Small intestine (tissue), 7 donors: Measurements from ENCODE around the gene F10. TPM values are rescaled to one million over a fixed set of nuclear protein-coding genes. Genes with fewer than 3 reads are reported as not detected.

Experiments used
- DNase-seq, 2 donors: peaks; one replicate each; pipeline versions ENCODE4 v3.0.0 to v3.0.0-alpha.2; 2013
- FAIRE-seq: peaks from 2 replicates; lab custom pipeline; 2012; peaks lifted over from hg19 to GRCh38; lab: Jason Lieb, UNC
- H3K27ac ChIP-seq, 3 donors: one replicate each; pipeline ENCODE4 v1.5.1; 2013; ENCODE audit warnings: low read length in 2 of 3, mild to moderate bottlenecking in 2 of 3, control low read depth in 1 of 3, inconsistent platforms in 1 of 3, low read depth in 1 of 3, moderate library complexity in 1 of 3
- H3K27me3 ChIP-seq, 3 donors: one replicate each; pipeline ENCODE4 v1.6.1; 2013; ENCODE audit warnings: low read length in 3 of 3, inconsistent platforms in 1 of 3; ENCODE audit not compliant: control insufficient read depth in 3 of 3, insufficient read depth in 3 of 3
- H3K36me3 ChIP-seq, 3 donors: one replicate each; pipeline ENCODE4 v1.6.1; 2013; ENCODE audit warnings: low read length in 3 of 3, inconsistent platforms in 1 of 3, low read depth in 1 of 3, mild to moderate bottlenecking in 1 of 3, moderate library complexity in 1 of 3; ENCODE audit not compliant: control insufficient read depth in 3 of 3, insufficient read depth in 2 of 3
- H3K4me1 ChIP-seq, 3 donors: one replicate each; pipeline ENCODE4 v1.6.1; 2013; ENCODE audit warnings: low read length in 2 of 3, inconsistent platforms in 1 of 3, low read depth in 1 of 3, mild to moderate bottlenecking in 1 of 3, moderate library complexity in 1 of 3; ENCODE audit not compliant: control insufficient read depth in 3 of 3, insufficient read depth in 2 of 3
- H3K4me3 ChIP-seq, 3 donors: one replicate each; pipeline ENCODE4 v1.5.1; 2013; ENCODE audit warnings: low read length in 3 of 3, control low read depth in 1 of 3, inconsistent platforms in 1 of 3, low read depth in 1 of 3, mild to moderate bottlenecking in 1 of 3, moderate library complexity in 1 of 3
- H3K9me3 ChIP-seq, 2 donors: one replicate each; pipeline ENCODE4 v1.6.1; 2013; ENCODE audit warnings: low read depth in 1 of 2, low read length in 1 of 2; ENCODE audit not compliant: control insufficient read depth in 2 of 2, insufficient read depth in 1 of 2
- WGBS, 3 donors: extraction: QIAGEN DNeasy Blood & Tissue Kit; methylation state at CpG; one replicate each; pipeline ENCODE4 v1.1.7; 2013; 5-methylcytosine and 5-hydroxymethylcytosine counted together
- polyA plus RNA-seq, 4 donors: library from polyadenylated mRNA; stranded (reverse) in 3 of 4; unstranded in 1 of 4; fragments of 200-250 nt in 3 of 4; fragments of 120-200 nt in 1 of 4; gene quantifications; one replicate each; pipeline versions ENCODE4 v1.2.1 to v1.2.3, GENCODE V29; 2013
- donor health status: healthy with polysubstance abuse.
- donor health status: control.
- donor health status: control.
- donor health status: Bipolar disorder and iron deficiency.
- donor health status: healthy.

F10 gene
- polyA plus RNA-seq, 4 donors: 7.7 to 148 (median 12.3) TPM

GRCh38 chr13:113083402-113084061 lies 39.1 kb upstream of the F10 start:
- no peaks in the 10 kb centered on the region for H3K4me1 ChIP-seq
- no peak overlapping the region for H3K27ac ChIP-seq
- WGBS, 3 donors: 68 to 75% (median 73%) methylated on average over 18 of the region's 18 CpGs
- DNase-seq (no peak), FAIRE-seq (no peak)
- H3K36me3 ChIP-seq: peaks cover 0 to 87% (median 0%) of the 10 kb centered on the region in 3 donors
- no peaks in the 10 kb centered on the region for H3K27me3 ChIP-seq
- H3K4me3 ChIP-seq: no peak overlapping the region
- H3K9me3 ChIP-seq: no peaks in the 10 kb centered on the region

DNA sequence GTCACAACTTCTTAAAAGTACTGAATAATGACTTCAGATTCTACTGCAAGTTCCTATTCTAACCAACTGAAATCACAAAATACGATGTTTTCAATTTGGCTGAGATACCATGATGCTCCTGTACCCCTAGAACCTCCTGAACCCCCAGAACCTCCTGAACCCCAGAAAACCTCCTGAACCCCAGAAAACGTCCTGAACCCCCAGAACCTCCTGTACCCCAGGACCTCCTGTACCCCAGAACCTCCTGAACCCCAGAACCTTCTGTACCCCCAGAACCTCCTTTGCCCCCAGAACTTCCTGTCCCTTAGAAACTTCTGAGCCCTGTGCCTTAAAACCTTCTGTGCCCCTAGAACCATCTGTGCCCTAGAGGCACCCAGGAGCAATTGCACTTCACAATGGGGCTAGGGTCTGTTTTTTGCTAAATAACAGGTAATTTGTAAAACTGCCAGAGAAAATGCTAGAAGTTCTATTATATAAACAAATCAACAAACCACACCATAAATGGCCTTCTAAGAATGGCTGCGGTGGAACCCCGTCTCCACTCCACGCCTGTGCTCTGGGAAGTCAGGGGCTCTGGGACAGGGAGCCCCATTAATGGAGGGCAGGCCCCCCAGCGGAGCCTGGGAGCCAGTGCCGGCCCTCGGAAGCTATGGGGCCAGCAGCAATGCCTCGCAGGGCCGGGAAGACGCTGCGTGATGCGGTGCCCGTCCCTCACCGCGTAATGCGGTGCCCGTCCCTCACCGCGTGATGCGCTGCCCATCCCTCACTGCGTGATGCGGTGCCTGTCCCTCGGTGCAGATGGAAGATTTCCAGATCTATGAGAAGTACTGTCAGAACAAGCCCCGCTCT lies 38.3 kb upstream of the F10 start:
- 91 to 95% (median 95%) methylated on average over 25 of the region's 25 CpGs for WGBS, 3 donors
- Histone ChIP-seq H3K36me3 (peaks cover 0 to 85% (median 0%) of the 10 kb centered on the region in 3 donors), H3K27me3 (no peaks in the 10 kb centered on the region), H3K27ac (no peak overlapping the region), H3K4me1 (no peaks in the 10 kb centered on the region), H3K9me3 (no peaks in the 10 kb centered on the region), H3K4me3 (no peak overlapping the region)
- no peak for FAIRE-seq
- DNase-seq: no peak

DNA sequence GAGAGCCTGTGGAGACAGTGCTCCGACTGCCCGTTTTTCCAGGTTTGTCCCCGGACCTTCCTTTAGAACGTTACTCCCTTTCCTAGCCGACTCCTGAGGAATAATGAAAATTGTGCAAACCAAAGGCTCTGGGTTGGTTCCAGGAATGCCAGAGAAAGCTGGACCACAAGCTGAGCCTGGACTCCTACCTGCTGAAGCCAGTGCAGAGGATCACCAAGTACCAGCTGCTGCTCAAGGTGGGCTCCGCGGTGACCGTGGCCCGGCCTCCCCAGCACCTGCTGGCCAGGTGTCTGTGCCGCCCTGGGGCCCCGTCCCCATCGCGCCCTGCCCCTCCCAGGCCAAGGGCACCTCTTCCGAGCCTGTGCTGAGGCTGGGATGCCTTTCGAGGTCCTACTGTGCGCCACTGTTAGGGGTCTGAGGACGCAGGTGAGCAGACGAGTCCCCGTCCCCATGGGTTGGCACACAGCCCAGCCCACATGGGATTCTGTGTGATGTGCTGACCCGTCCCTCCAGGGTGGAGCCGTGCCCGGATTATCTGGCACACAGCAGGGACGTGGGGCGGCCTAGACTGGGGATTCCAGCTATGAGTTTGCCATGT lies 37.6 kb upstream of the F10 start:
- WGBS, 3 donors: 89 to 92% (median 91%) methylated on average over 24 of the region's 24 CpGs
- Histone ChIP-seq H3K27ac (no peak overlapping the region), H3K4me3 (no peak overlapping the region), H3K9me3 (no peaks in the 10 kb centered on the region), H3K4me1 (no peaks in the 10 kb centered on the region), H3K27me3 (no peaks in the 10 kb centered on the region), H3K36me3 (peaks cover 0 to 87% (median 0%) of the 10 kb centered on the region in 3 donors)
- FAIRE-seq (no peak), DNase-seq (no peak)

- Histone ChIP-seq H3K9me3 (no peaks in the 10 kb centered on the region), H3K36me3 (peaks cover 0 to 86% (median 0%) of the 10 kb centered on the region in 3 donors), H3K27ac (no peak overlapping the region), H3K27me3 (no peaks in the 10 kb centered on the region), H3K4me1 (no peaks in the 10 kb centered on the region), H3K4me3 (no peak overlapping the region)
- 86 to 89% (median 88%) methylated on average over 30 to 32 of the region's 32 CpGs for WGBS, 3 donors
- DNase-seq (no peak), FAIRE-seq (no peak)
These were observed 36.4 kb upstream of the F10 start for GRCh38 chr13:113086031-113086750.

DNA sequence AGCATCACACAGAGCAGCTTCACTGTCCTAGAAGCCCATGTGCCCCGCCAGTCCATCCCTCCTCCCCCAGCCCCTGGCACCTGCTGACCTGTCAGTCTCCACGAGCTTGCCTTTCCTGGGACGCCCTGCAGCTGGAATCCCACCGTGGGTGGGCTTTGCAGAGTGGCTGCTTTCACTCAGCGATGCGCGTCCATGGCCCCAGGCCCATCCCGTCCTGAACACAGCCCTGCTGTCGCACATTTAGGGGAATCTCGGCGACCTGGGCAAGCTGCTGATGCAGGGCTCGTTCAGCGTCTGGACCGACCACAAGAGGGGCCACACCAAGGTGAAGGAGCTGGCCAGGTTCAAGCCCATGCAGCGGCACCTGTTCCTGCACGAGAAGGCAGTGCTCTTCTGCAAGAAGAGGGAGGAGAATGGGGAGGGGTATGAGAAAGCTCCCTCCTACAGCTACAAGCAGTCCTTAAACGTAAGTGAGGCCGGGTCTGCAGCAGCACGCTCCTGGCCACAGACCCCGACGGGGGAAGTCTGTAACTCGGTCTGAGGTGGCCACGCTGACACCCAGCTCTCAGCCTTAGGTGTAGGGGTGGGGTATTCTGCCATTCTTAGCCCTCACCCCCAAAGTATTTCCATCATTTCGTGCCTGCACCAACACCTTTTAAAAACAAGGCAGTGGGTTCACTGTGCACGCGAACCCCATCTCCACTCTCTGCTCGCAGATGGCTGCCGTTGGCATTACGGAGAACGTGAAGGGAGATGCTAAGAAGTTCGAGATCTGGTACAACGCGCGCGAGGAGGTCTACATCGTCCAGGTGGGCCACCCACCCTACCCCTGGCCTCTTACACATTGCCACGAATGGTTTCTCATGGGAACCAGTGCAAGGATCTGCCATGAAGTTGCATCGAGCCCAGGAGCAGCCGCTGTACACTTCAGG lies 35.3 kb upstream of the F10 start:
- DNase-seq (no peak), FAIRE-seq (no peak)
- WGBS, 3 donors: 88 to 92% (median 90%) methylated on average over 39 of the region's 39 CpGs
- Histone ChIP-seq H3K36me3 (peaks cover 0 to 86% (median 0%) of the 10 kb centered on the region in 3 donors), H3K27me3 (no peaks in the 10 kb centered on the region), H3K27ac (no peak overlapping the region), H3K4me1 (no peaks in the 10 kb centered on the region), H3K9me3 (no peaks in the 10 kb centered on the region), H3K4me3 (no peak overlapping the region)

DNA sequence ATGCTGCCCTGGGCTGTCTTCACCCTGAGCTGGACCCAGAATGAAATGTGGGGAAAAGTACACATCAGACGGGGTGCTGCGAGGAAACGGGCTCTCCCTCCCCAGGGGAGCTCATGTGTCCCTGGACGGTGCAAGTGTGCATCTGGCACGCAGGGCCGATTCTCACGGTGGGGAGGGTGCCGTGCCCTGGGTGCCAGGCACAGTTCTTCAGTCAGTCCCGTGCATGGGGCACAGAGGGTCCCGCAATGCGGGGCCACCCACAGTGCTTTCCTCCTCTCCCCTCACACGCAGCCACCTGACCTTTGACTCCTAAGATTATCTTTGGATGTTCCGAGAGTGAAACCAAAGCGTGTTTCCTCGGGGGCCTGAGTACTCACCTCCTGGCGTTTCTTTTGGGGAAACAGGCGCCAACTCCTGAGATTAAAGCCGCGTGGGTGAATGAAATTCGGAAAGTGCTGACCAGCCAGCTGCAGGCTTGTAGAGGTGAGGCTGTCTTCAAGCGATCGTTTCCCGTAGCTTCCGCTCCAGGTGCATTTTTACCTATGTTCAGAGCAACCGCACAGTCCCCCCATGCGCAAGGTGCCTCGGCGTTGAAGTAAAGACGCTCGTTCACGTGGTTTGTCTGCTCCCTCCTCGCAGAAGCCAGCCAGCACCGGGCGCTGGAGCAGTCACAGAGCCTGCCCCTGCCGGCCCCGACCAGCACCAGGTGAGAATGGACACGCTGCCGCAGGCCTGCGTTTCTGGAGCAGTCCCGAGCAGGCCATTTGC lies 34.5 kb upstream of the F10 start:
- Histone ChIP-seq H3K4me3 (no peak overlapping the region), H3K9me3 (no peaks in the 10 kb centered on the region), H3K27ac (no peak overlapping the region), H3K4me1 (no peaks in the 10 kb centered on the region), H3K27me3 (no peaks in the 10 kb centered on the region), H3K36me3 (peaks cover 0 to 78% (median 0%) of the 10 kb centered on the region in 3 donors)
- DNase-seq: no peak
- FAIRE-seq: no peak
- 90 to 92% (median 90%) methylated on average over 40 of the region's 40 CpGs for WGBS, 3 donors

- no peak overlapping the region for H3K4me3 ChIP-seq
- H3K4me1 ChIP-seq: no peaks in the 10 kb centered on the region
- DNase-seq (no peak), FAIRE-seq (no peak)
- H3K27ac ChIP-seq: no peak overlapping the region
- H3K27me3 ChIP-seq: no peaks in the 10 kb centered on the region
- 87 to 88% (median 88%) methylated on average over 17 of the region's 17 CpGs for WGBS, 3 donors
- no peaks in the 10 kb centered on the region for H3K9me3 ChIP-seq
- peaks cover 0 to 72% (median 0%) of the 10 kb centered on the region in 3 donors for H3K36me3 ChIP-seq
These were observed 33.9 kb upstream of the F10 start for GRCh38 chr13:113088691-113089020.
